GM12878 (cell line): Measurements from ENCODE around the gene RMND1.

Experiments
- EZH2 ChIP-seq: IDR thresholded peaks from 2 replicates; pipeline ENCODE4 v1.6.1; 2012; ENCODE audit warnings: low read depth, mild to moderate bottlenecking, control low read depth, inconsistent platforms, low read length, borderline replicate concordance; ENCODE audit not compliant: control insufficient read depth
- MYB ChIP-seq: fragments of 150-350 bp; IDR thresholded peaks from 2 replicates; pipeline ENCODE4 v1.6.1; 2014; ENCODE audit warnings: mild to moderate bottlenecking, low read depth, low read length, borderline replicate concordance
- PAX8 ChIP-seq: fragments of 450-650 bp; IDR thresholded peaks from 2 replicates; pipeline ENCODE4 v1.6.1; 2017; ENCODE audit warnings: mild to moderate bottlenecking, moderate library complexity
- YY1 ChIP-seq: IDR thresholded peaks from 2 replicates; pipeline ENCODE4 v1.6.1; 2011; ENCODE audit warnings: low read depth, mild to moderate bottlenecking, low read length
- ZNF274 ChIP-seq: IDR thresholded peaks from one replicate; pipeline ENCODE4 v1.8.0; 2011; ENCODE audit not compliant: insufficient read length, insufficient read depth
- TF ChIP-seq, protein P1 (sequence below), 3 experiments: IDR thresholded peaks in 2 of 3; conservative IDR thresholded peaks in 1 of 3; 2 replicates each; pipeline ENCODE4 v1.5.1; 2011; ENCODE audit warnings: low read depth in 3 of 3, low read length in 3 of 3, mild to moderate bottlenecking in 3 of 3, control low read depth in 2 of 3, moderate library complexity in 2 of 3, inconsistent platforms in 1 of 3, mixed read lengths in 1 of 3; ENCODE audit not compliant: control insufficient read depth in 2 of 3, insufficient read depth in 1 of 3; ENCODE audit errors: extremely low read depth in 1 of 3
- TF ChIP-seq, protein P2 (sequence below): fragments of 450-650 bp; formaldehyde crosslinking; IDR thresholded peaks from 2 replicates; pipeline ENCODE4 v1.4.0; 2022; ENCODE audit warnings: mild to moderate bottlenecking, moderate library complexity

DNA sequence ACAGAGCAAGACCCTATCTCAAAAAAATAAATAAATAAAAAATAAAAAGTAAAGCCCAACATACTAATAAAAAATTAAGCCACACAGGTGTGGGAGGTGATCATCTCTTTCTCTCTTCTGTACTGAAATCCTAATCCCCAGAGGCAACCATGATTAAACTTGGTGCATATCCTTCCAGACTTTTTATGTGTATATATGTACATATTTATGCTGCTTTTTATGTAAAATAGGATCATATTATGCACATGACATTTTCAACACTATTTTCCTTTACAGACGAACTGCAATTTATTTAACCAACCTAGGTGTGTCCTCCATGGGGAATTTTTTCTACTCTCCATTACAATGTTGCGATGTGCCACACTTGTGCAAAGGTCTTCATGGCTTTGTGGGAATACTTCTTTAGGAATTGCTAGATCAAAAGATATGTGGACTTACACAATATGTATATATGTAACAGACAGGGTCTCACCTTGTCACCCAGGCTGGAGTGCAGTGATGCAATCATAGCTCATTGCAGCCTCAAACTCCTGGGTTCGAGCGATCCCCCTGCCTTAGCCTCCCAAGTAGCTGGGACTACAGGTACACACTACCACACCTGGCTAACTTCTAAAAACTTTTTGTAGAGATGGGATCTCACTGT lies 23.7 kb downstream of the RMND1 start:
- TF ChIP-seq, protein P1, sequence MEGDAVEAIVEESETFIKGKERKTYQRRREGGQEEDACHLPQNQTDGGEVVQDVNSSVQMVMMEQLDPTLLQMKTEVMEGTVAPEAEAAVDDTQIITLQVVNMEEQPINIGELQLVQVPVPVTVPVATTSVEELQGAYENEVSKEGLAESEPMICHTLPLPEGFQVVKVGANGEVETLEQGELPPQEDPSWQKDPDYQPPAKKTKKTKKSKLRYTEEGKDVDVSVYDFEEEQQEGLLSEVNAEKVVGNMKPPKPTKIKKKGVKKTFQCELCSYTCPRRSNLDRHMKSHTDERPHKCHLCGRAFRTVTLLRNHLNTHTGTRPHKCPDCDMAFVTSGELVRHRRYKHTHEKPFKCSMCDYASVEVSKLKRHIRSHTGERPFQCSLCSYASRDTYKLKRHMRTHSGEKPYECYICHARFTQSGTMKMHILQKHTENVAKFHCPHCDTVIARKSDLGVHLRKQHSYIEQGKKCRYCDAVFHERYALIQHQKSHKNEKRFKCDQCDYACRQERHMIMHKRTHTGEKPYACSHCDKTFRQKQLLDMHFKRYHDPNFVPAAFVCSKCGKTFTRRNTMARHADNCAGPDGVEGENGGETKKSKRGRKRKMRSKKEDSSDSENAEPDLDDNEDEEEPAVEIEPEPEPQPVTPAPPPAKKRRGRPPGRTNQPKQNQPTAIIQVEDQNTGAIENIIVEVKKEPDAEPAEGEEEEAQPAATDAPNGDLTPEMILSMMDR (IDR thresholded peaks at IDR 0.05 in 2 of 3, conservative IDR thresholded peaks at IDR 0.05 in 1 of 3; ENCODE audit: control insufficient read depth in 2 of 3, extremely low read depth in 1 of 3, insufficient read depth in 1 of 3, low read depth in 3 of 3, low read length in 3 of 3) = no peak
- TF ChIP-seq MYB = no peak
- no peak for TF ChIP-seq EZH2
- no peak for TF ChIP-seq YY1
- TF ChIP-seq, protein P2, sequence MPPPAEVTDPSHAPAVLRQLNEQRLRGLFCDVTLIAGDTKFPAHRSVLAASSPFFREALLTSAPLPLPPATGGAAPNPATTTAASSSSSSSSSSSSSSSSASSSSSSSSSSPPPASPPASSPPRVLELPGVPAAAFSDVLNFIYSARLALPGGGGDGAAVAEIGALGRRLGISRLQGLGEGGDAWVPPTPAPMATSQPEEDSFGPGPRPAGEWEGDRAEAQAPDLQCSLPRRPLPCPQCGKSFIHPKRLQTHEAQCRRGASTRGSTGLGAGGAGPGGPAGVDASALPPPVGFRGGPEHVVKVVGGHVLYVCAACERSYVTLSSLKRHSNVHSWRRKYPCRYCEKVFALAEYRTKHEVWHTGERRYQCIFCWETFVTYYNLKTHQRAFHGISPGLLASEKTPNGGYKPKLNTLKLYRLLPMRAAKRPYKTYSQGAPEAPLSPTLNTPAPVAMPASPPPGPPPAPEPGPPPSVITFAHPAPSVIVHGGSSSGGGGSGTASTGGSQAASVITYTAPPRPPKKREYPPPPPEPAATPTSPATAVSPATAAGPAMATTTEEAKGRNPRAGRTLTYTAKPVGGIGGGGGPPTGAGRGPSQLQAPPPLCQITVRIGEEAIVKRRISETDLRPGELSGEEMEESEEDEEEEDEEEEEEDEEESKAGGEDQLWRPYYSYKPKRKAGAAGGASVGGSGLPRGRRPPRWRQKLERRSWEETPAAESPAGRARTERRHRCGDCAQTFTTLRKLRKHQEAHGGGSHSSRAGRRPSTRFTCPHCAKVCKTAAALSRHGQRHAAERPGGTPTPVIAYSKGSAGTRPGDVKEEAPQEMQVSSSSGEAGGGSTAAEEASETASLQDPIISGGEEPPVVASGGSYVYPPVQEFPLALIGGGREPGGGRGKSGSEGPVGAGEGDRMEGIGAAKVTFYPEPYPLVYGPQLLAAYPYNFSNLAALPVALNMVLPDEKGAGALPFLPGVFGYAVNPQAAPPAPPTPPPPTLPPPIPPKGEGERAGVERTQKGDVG (CRISPR knock-in tag) = no peak
- TF ChIP-seq ZNF274 = no peak
- TF ChIP-seq PAX8 = no peak
